MM.1S (cell line): ENCODE measurements around the gene ATG2B.

Source experiments
- DNase-seq: peaks from one replicate; pipeline ENCODE4 v3.0.0-alpha.2; 2015
- H2AFZ ChIP-seq: fragments of 300-600 bp; sonication (generic); 2 replicates; pipeline ENCODE4 v1.6.0; 2016; ENCODE audit warnings: antibody characterized with exemption, low read length
- H3F3A ChIP-seq: fragments of 300-600 bp; sonication (generic); 2 replicates; pipeline ENCODE4 v1.6.1; 2016; ENCODE audit warnings: mild to moderate bottlenecking, antibody characterized with exemption, low read length, moderate library complexity, mixed read lengths; ENCODE audit not compliant: insufficient read depth
- H3K27ac ChIP-seq: fragments of 300-600 bp; sonication (generic); 2 replicates; pipeline ENCODE4 v1.5.1; 2016; ENCODE audit warnings: mild to moderate bottlenecking, low read length
- H3K27me3 ChIP-seq: fragments of 300-600 bp; sonication (generic); replicated peaks from 2 replicates; pipeline ENCODE4 v1.6.0; 2016; ENCODE audit warnings: low read length; ENCODE audit not compliant: insufficient read depth
- H3K36me3 ChIP-seq: fragments of 300-600 bp; sonication (generic); replicated peaks from 2 replicates; pipeline ENCODE4 v1.6.1; 2016; ENCODE audit warnings: mild to moderate bottlenecking, low read length, mixed read lengths; ENCODE audit not compliant: insufficient read depth
- H3K4me1 ChIP-seq: fragments of 300-600 bp; sonication (generic); 2 replicates; pipeline ENCODE4 v1.6.1; 2016; ENCODE audit warnings: low read length, mixed read lengths
- H3K4me2 ChIP-seq: fragments of 300-600 bp; sonication (generic); 2 replicates; pipeline ENCODE4 v1.6.0; 2016; ENCODE audit warnings: low read depth, low read length
- H3K4me3 ChIP-seq: fragments of 300-600 bp; sonication (generic); 2 replicates; pipeline ENCODE4 v1.5.1; 2016; ENCODE audit warnings: low read length, mixed read lengths
- H3K79me2 ChIP-seq: fragments of 300-600 bp; sonication (generic); 2 replicates; pipeline ENCODE4 v1.6.1; 2016; ENCODE audit warnings: mixed run types, low read length, mixed read lengths
- H3K9ac ChIP-seq: fragments of 300-600 bp; sonication (generic); 2 replicates; pipeline ENCODE4 v1.6.1; 2016; ENCODE audit warnings: low read length, mixed read lengths
- H3K9me2 ChIP-seq: fragments of 300-600 bp; sonication (generic); replicated peaks from 2 replicates; pipeline ENCODE4 v1.6.1; 2016; ENCODE audit warnings: mild to moderate bottlenecking, low read length, mixed read lengths; ENCODE audit not compliant: insufficient read depth
- H3K9me3 ChIP-seq: fragments of 300-600 bp; sonication (generic); replicated peaks from 2 replicates; pipeline ENCODE4 v1.6.1; 2016; ENCODE audit warnings: mild to moderate bottlenecking, low read length, mixed read lengths; ENCODE audit not compliant: insufficient read depth
- H4K20me1 ChIP-seq: fragments of 300-600 bp; sonication (generic); 2 replicates; pipeline ENCODE4 v1.6.1; 2016; ENCODE audit warnings: mild to moderate bottlenecking, low read length, moderate library complexity, mixed read lengths; ENCODE audit not compliant: insufficient read depth
- CTCF ChIP-seq: fragments of 300-600 bp; sonication (generic); IDR thresholded peaks from 2 replicates; pipeline ENCODE4 v1.5.1; 2016; ENCODE audit warnings: antibody characterized with exemption, low read length, mixed read lengths
- EZH2 ChIP-seq: fragments of 300-600 bp; sonication (generic); optimal IDR thresholded peaks from 2 replicates; pipeline ENCODE3; 2017; ENCODE audit warnings: low read depth, mild to moderate bottlenecking, antibody characterized with exemption, low read length, mixed read lengths
- EZH2phosphoT487 ChIP-seq: fragments of 300-600 bp; sonication (generic); IDR thresholded peaks from 2 replicates; pipeline ENCODE4 v1.6.1; 2018; ENCODE audit warnings: antibody characterized with exemption, low read length

ATG2B gene

GRCh38 chr14:96357216-96357615, 5.9 kb downstream of the ATG2B start:
- H3K4me1 ChIP-seq, result peaks cover 5% of the 10 kb centered on the region; the same call in 1 of the 2 replicates
- H3K9me2 ChIP-seq, result no peaks in the 10 kb centered on the region
- H3K9ac ChIP-seq, result no peak overlapping the region
- DNase-seq, result no peak
- H2AFZ ChIP-seq, result no peak overlapping the region
- no peaks in the 10 kb centered on the region for H3F3A ChIP-seq
- no peaks in the 10 kb centered on the region for H3K36me3 ChIP-seq
- TF ChIP-seq EZH2phosphoT487 (no peak), CTCF (no peak), EZH2 (no peak)
- H3K79me2 ChIP-seq, result peaks cover 41% of the 10 kb centered on the region
- no peak overlapping the region for H3K4me2 ChIP-seq
- H3K27me3 ChIP-seq, result no peaks in the 10 kb centered on the region
- H3K27ac ChIP-seq, result no peak overlapping the region
- H3K4me3 ChIP-seq, result no peak overlapping the region
- no peaks in the 10 kb centered on the region for H4K20me1 ChIP-seq
- H3K9me3 ChIP-seq, result no peaks in the 10 kb centered on the region

- Histone ChIP-seq H3K27ac (no peak overlapping the region), H3K4me2 (no peak overlapping the region), H3K27me3 (no peaks in the 10 kb centered on the region), H3K4me3 (no peak overlapping the region), H3K9me2 (no peaks in the 10 kb centered on the region), H3K79me2 (peaks cover 12% of the 10 kb centered on the region), H3K9ac (no peak overlapping the region), H3K4me1 (no peaks in the 10 kb centered on the region), H3K36me3 (no peaks in the 10 kb centered on the region), H4K20me1 (no peaks in the 10 kb centered on the region), H3F3A (no peaks in the 10 kb centered on the region), H3K9me3 (no peaks in the 10 kb centered on the region), H2AFZ (no peak overlapping the region)
- DNase-seq, result no peak
- no peak for TF ChIP-seq EZH2phosphoT487
- TF ChIP-seq EZH2, result no peak
- TF ChIP-seq CTCF, result no peak
These were observed 8.9 kb downstream of the ATG2B start for GRCh38 chr14:96354246-96354645.

- no peaks in the 10 kb centered on the region for H3K4me1 ChIP-seq
- H3K9ac ChIP-seq, result no peak overlapping the region
- no peaks in the 10 kb centered on the region for H4K20me1 ChIP-seq
- H3K36me3 ChIP-seq, result no peaks in the 10 kb centered on the region
- no peaks in the 10 kb centered on the region for H3K9me2 ChIP-seq
- H3K4me3 ChIP-seq, result no peak overlapping the region
- no peak for DNase-seq
- TF ChIP-seq EZH2phosphoT487, result no peak
- TF ChIP-seq EZH2, result no peak
- TF ChIP-seq CTCF, result no peak
- peaks cover 6% of the 10 kb centered on the region for H3K79me2 ChIP-seq
- no peaks in the 10 kb centered on the region for H3K27me3 ChIP-seq
- H3F3A ChIP-seq, result no peaks in the 10 kb centered on the region
- no peaks in the 10 kb centered on the region for H3K9me3 ChIP-seq
- H3K4me2 ChIP-seq, result no peak overlapping the region
- no peak overlapping the region for H2AFZ ChIP-seq
- no peak overlapping the region for H3K27ac ChIP-seq
These were observed 10.4 kb downstream of the ATG2B start for GRCh38 chr14:96352708-96353107.

GRCh38 chr14:96351986-96352385, 11.2 kb downstream of the ATG2B start:
- Histone ChIP-seq H3K27ac (no peak overlapping the region), H3K9me2 (no peaks in the 10 kb centered on the region), H3K79me2 (peaks cover under 1% of the 10 kb centered on the region), H4K20me1 (no peaks in the 10 kb centered on the region), H3K9ac (no peak overlapping the region), H3K4me1 (no peaks in the 10 kb centered on the region), H3K4me2 (no peak overlapping the region), H3K36me3 (no peaks in the 10 kb centered on the region), H3F3A (no peaks in the 10 kb centered on the region), H3K9me3 (no peaks in the 10 kb centered on the region), H2AFZ (no peak overlapping the region), H3K4me3 (no peak overlapping the region), H3K27me3 (no peaks in the 10 kb centered on the region)
- DNase-seq, result no peak
- TF ChIP-seq CTCF (no peak), EZH2phosphoT487 (no peak), EZH2 (no peak)
